ENCODE results near the gene FAT1.

FAT1 gene

GRCh38 chr4:186702297-186702696 lies 21.4 kb downstream of the FAT1 start:
- H3K36me3 ChIP-seq (ENCODE audit: insufficient read depth, low read length): peaks cover 11% of the 10 kb centered on the region
- H3K4me1 ChIP-seq (ENCODE audit: insufficient read depth, low read length): peaks cover 30% of the 10 kb centered on the region
- no peak overlapping the region for H3K9ac ChIP-seq (ENCODE audit: low read depth, low read length)
- H3K9me3 ChIP-seq (ENCODE audit: control insufficient read depth, insufficient read depth, low read length): no peaks in the 10 kb centered on the region

DNA sequence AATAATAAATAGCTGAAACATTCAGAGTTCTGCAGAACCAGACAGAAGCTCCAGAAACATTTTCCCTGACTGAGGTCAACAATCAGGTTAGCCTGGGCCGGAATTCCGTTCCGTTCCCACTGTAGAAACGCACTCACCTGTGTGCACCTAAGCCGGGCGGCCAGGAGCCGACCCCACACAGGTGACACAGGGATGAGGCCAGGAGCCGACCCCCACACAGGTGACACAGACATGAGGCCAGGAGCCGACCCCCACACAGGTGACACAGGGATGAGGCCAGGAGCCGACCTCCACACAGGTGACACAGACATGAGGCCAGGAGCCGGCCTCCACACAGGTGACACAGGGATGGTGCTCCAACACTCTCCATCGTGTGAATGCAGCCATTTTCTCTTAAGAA lies 21.9 kb downstream of the FAT1 start:
- Histone ChIP-seq H3K9me3 (ENCODE audit: control insufficient read depth, insufficient read depth, low read length) (no peaks in the 10 kb centered on the region), H3K4me1 (ENCODE audit: insufficient read depth, low read length) (peaks cover 30% of the 10 kb centered on the region), H3K36me3 (ENCODE audit: insufficient read depth, low read length) (peaks cover 7% of the 10 kb centered on the region), H3K9ac (ENCODE audit: low read depth, low read length) (no peak overlapping the region)

DNA sequence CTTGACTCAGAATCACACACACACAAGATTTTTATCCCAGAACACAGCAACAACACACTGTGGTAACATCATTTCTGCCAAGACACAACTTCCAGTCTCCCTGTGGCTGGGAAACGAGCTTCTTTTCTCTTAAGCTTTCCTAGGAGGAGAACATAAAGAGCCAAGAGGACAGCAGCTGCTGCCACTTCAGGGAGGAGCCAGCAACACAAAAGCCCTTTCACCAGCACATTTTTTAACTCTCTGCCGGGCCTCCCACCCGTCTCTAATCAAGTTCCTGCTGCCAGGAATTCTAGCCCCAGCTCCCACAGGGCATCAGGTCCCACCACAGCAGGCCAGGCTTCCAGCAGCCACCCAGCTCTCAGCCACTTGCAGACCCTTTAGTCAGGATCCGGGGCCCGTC lies 22.4 kb downstream of the FAT1 start:
- Histone ChIP-seq H3K4me1 (ENCODE audit: insufficient read depth, low read length) (peaks cover 32% of the 10 kb centered on the region), H3K9me3 (ENCODE audit: control insufficient read depth, insufficient read depth, low read length) (no peaks in the 10 kb centered on the region), H3K36me3 (ENCODE audit: insufficient read depth, low read length) (peaks cover 7% of the 10 kb centered on the region), H3K9ac (ENCODE audit: low read depth, low read length) (no peak overlapping the region; the same call in 1 of the 2 replicates)

DNA sequence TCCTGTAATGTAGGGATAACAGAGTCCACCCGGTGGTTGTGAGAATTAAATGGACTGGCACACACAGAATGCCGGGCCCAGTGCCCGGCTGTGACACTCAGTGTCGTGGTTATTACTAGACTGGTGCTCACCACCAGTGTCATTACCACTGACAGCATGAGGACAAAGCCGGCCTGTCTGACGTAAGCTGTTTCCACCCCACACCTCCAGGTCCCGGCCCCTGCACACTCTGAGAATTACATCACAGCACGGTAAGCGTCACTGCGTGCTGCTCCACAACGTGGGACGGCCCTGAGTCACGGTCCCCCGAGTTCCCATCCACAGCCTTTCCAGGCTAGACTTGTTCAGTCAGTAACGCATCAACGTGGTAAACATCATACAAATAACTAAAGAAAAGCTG lies 22.9 kb downstream of the FAT1 start:
- peaks cover 34% of the 10 kb centered on the region for H3K4me1 ChIP-seq (ENCODE audit: insufficient read depth, low read length)
- no peak overlapping the region for H3K9ac ChIP-seq (ENCODE audit: low read depth, low read length)
- peaks cover 6% of the 10 kb centered on the region for H3K36me3 ChIP-seq (ENCODE audit: insufficient read depth, low read length)
- H3K9me3 ChIP-seq (ENCODE audit: control insufficient read depth, insufficient read depth, low read length): no peaks in the 10 kb centered on the region

GRCh38 chr4:186699881-186700397 lies 23.7 kb downstream of the FAT1 start:
- Histone ChIP-seq H3K36me3 (ENCODE audit: insufficient read depth, low read length) (no peaks in the 10 kb centered on the region; the same call in 1 of the 2 replicates), H3K4me1 (ENCODE audit: insufficient read depth, low read length) (peaks cover 34% of the 10 kb centered on the region), H3K9me3 (ENCODE audit: control insufficient read depth, insufficient read depth, low read length) (no peaks in the 10 kb centered on the region), H3K9ac (ENCODE audit: low read depth, low read length) (no peak overlapping the region)

- Histone ChIP-seq H3K36me3 (ENCODE audit: insufficient read depth, low read length) (no peaks in the 10 kb centered on the region; the same call in 1 of the 2 replicates), H3K4me1 (ENCODE audit: insufficient read depth, low read length) (peaks cover 34% of the 10 kb centered on the region), H3K9ac (ENCODE audit: low read depth, low read length) (no peak overlapping the region), H3K9me3 (ENCODE audit: control insufficient read depth, insufficient read depth, low read length) (no peaks in the 10 kb centered on the region)
Observed at GRCh38 chr4:186699298-186699697, 24.4 kb downstream of the FAT1 start.

GRCh38 chr4:186698525-186698924 lies 25.1 kb downstream of the FAT1 start:
- no peaks in the 10 kb centered on the region; the same call in 1 of the 2 replicates for H3K36me3 ChIP-seq (ENCODE audit: insufficient read depth, low read length)
- H3K9ac ChIP-seq (ENCODE audit: low read depth, low read length): no peak overlapping the region
- H3K4me1 ChIP-seq (ENCODE audit: insufficient read depth, low read length): peaks cover 34% of the 10 kb centered on the region
- no peaks in the 10 kb centered on the region for H3K9me3 ChIP-seq (ENCODE audit: control insufficient read depth, insufficient read depth, low read length)

- no peaks in the 10 kb centered on the region; the same call in 1 of the 2 replicates for H3K36me3 ChIP-seq (ENCODE audit: insufficient read depth, low read length)
- H3K4me1 ChIP-seq (ENCODE audit: insufficient read depth, low read length): peaks cover 34% of the 10 kb centered on the region
- no peaks in the 10 kb centered on the region for H3K9me3 ChIP-seq (ENCODE audit: control insufficient read depth, insufficient read depth, low read length)
- no peak overlapping the region for H3K9ac ChIP-seq (ENCODE audit: low read depth, low read length)
Observed at GRCh38 chr4:186698028-186698427, 25.6 kb downstream of the FAT1 start.

DNA sequence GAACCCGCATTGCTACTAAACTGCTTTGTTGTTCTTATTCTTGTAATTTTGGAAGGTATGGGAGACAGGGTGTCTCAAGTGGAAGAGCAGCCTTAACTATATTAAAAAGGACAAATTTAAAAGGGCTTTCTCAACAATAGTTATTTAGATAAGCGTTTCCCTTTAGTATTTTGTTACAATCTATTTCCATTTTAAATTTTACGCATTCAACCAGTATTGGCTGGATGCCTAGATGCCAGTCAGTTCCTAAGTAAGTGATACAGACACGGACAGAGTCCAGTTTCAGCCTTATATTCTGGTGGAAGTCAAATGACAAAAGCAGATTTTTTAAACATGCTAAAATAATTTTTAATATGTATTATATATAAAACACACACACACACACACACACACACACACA lies 28.3 kb downstream of the FAT1 start:
- Histone ChIP-seq H3K4me1 (ENCODE audit: insufficient read depth, low read length) (peaks cover 14% of the 10 kb centered on the region), H3K9me3 (ENCODE audit: control insufficient read depth, insufficient read depth, low read length) (no peaks in the 10 kb centered on the region), H3K36me3 (ENCODE audit: insufficient read depth, low read length) (no peaks in the 10 kb centered on the region; the same call in 1 of the 2 replicates), H3K9ac (ENCODE audit: low read depth, low read length) (no peak overlapping the region)

DNA sequence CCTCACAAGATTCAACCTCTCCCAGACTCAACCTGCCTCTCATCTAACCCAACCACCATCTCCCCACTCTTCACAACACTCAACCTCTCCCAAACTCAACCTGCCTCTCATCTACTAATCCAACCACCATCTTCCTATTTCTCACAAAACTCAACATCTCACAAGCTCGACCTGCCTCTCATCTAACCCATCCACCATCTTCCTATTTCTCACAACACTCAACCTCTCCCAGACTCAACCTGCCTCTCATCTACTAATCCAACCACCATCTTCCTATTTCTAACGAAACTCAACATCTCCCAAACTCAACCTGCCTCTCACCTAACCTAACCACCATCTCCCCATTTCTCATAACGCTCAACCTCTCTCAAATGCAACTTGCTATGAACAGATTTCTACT lies 29.8 kb downstream of the FAT1 start:
- no peak overlapping the region for H3K9ac ChIP-seq (ENCODE audit: low read depth, low read length)
- H3K9me3 ChIP-seq (ENCODE audit: control insufficient read depth, insufficient read depth, low read length): no peaks in the 10 kb centered on the region
- H3K36me3 ChIP-seq (ENCODE audit: insufficient read depth, low read length): no peaks in the 10 kb centered on the region
- H3K4me1 ChIP-seq (ENCODE audit: insufficient read depth, low read length): peaks cover 20% of the 10 kb centered on the region

GRCh38 chr4:186693159-186693815 lies 30.4 kb downstream of the FAT1 start:
- Histone ChIP-seq H3K9me3 (ENCODE audit: control insufficient read depth, insufficient read depth, low read length) (no peaks in the 10 kb centered on the region), H3K4me1 (ENCODE audit: insufficient read depth, low read length) (peaks cover 22% of the 10 kb centered on the region), H3K36me3 (ENCODE audit: insufficient read depth, low read length) (no peaks in the 10 kb centered on the region), H3K9ac (ENCODE audit: low read depth, low read length) (no peak overlapping the region)

DNA sequence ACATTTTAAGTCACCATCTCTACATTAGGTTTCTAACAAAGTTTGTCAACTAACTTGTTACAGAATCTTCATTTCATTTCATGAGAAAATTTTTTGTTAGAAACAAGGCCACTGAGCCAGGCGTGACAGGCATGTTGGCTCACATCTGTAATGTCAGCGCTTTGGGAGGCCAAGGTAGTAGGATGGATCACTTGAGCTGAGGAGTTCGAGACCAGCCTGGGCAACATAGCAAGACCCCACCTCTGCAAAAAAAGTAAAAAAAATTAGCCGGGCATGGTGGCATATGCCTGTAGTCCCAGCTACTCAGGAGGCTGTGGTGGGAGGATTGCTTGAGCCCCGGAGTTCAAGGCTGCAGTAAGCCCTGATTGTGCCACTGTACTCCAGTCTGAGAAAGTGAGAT lies 32.3 kb downstream of the FAT1 start:
- H3K9me3 ChIP-seq (ENCODE audit: control insufficient read depth, insufficient read depth, low read length): no peaks in the 10 kb centered on the region
- H3K4me1 ChIP-seq (ENCODE audit: insufficient read depth, low read length): peaks cover 34% of the 10 kb centered on the region
- H3K36me3 ChIP-seq (ENCODE audit: insufficient read depth, low read length): no peaks in the 10 kb centered on the region
- no peak overlapping the region for H3K9ac ChIP-seq (ENCODE audit: low read depth, low read length)

DNA sequence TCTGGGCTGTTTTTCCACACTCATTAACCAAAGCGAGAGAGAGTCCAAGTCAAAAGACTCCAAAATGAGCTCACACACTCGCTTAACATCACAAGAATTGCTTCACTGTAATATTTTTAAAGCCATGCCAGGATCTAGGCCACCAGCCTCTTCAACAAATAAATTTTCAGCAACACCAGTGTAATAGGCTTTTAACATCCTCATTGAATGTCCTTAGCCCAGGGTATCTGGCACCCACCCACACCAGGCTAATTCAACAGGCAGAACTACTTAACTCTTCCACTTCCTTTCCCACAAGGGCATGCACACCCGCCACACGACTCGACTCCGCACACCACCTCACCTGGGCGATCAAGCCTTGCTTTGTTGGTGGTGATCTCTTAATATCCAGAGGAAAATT lies 34.2 kb downstream of the FAT1 start:
- Histone ChIP-seq H3K4me1 (ENCODE audit: insufficient read depth, low read length) (peaks cover 49% of the 10 kb centered on the region), H3K9me3 (ENCODE audit: control insufficient read depth, insufficient read depth, low read length) (no peaks in the 10 kb centered on the region), H3K9ac (ENCODE audit: low read depth, low read length) (no peak overlapping the region), H3K36me3 (ENCODE audit: insufficient read depth, low read length) (no peaks in the 10 kb centered on the region)

GRCh38 chr4:186688150-186688943 lies 35.3 kb downstream of the FAT1 start:
- Histone ChIP-seq H3K9ac (ENCODE audit: low read depth, low read length) (no peak overlapping the region; the same call in 1 of the 2 replicates), H3K4me1 (ENCODE audit: insufficient read depth, low read length) (peaks cover 57% of the 10 kb centered on the region), H3K9me3 (ENCODE audit: control insufficient read depth, insufficient read depth, low read length) (no peaks in the 10 kb centered on the region), H3K36me3 (ENCODE audit: insufficient read depth, low read length) (no peaks in the 10 kb centered on the region)

GRCh38 chr4:186687265-186687664 lies 36.4 kb downstream of the FAT1 start:
- H3K9me3 ChIP-seq (ENCODE audit: control insufficient read depth, insufficient read depth, low read length): no peaks in the 10 kb centered on the region
- H3K9ac ChIP-seq (ENCODE audit: low read depth, low read length): no peak overlapping the region
- H3K36me3 ChIP-seq (ENCODE audit: insufficient read depth, low read length): no peaks in the 10 kb centered on the region
- H3K4me1 ChIP-seq (ENCODE audit: insufficient read depth, low read length): peaks cover 64% of the 10 kb centered on the region
